Measurements from ENCODE around the gene SLC5A11.

GRCh38 chr16:24845726-24846547 lies at the start of gene SLC5A11:
- TF ChIP-seq POLR2AphosphoS5 (IDR thresholded peaks at IDR 0.05; ENCODE audit: low read depth, low read length) (no peak), SIN3A (IDR thresholded peaks at IDR 0.05; ENCODE audit: borderline replicate concordance, insufficient read depth, low read length) (no peak), TAF1 (IDR thresholded peaks at IDR 0.05; ENCODE audit: borderline replicate concordance, insufficient read depth, low read length) (no peak)

Measured in PFSK-1 (cell line).